Liver (tissue), 9 donors: ENCODE measurements around the gene NMRAL1. TPM values are rescaled to one million over a fixed set of nuclear protein-coding genes. Genes with fewer than 3 reads are reported as not detected.

ENCODE experiments used
- DNase-seq: peaks from one replicate; pipeline ENCODE4 v3.0.0-alpha.2; 2017; ENCODE audit warnings: low spot score
- H3K27ac ChIP-seq, 2 donors: one replicate each; pipeline ENCODE4 v1.7.0; 2013; ENCODE audit warnings: inconsistent platforms in 2 of 2, low read length in 2 of 2, control low read depth in 1 of 2, low read depth in 1 of 2, mild to moderate bottlenecking in 1 of 2
- H3K27me3 ChIP-seq, 4 donors: one replicate each; pipeline versions ENCODE4 v1.6.1 to v1.7.0; 2013; ENCODE audit warnings: low read length in 3 of 4, inconsistent platforms in 1 of 4, mild to moderate bottlenecking in 1 of 4, moderate library complexity in 1 of 4; ENCODE audit not compliant: control insufficient read depth in 4 of 4, insufficient read depth in 4 of 4
- H3K36me3 ChIP-seq, 4 donors: one replicate each; pipeline versions ENCODE4 v1.6.1 to v1.7.0; 2013; ENCODE audit warnings: low read length in 3 of 4, mild to moderate bottlenecking in 3 of 4, low read depth in 1 of 4, moderate library complexity in 1 of 4; ENCODE audit not compliant: control insufficient read depth in 4 of 4, insufficient read depth in 3 of 4
- H3K4me1 ChIP-seq, 4 donors: one replicate each; pipeline versions ENCODE4 v1.6.1 to v1.7.0; 2013; ENCODE audit warnings: low read length in 3 of 4, mild to moderate bottlenecking in 3 of 4, moderate library complexity in 1 of 4; ENCODE audit not compliant: control insufficient read depth in 4 of 4, insufficient read depth in 4 of 4
- H3K4me3 ChIP-seq, 3 donors: one replicate each; pipeline versions ENCODE4 v1.6.1 to v1.7.0; 2013; ENCODE audit warnings: low read length in 3 of 3, control low read depth in 1 of 3, low read depth in 1 of 3, mild to moderate bottlenecking in 1 of 3
- H3K9ac ChIP-seq, 2 donors: one replicate each; pipeline ENCODE4 v1.7.0; 2013; ENCODE audit warnings: low read length in 2 of 2, mild to moderate bottlenecking in 2 of 2, moderate library complexity in 2 of 2, control low read depth in 1 of 2, low read depth in 1 of 2
- H3K9me3 ChIP-seq, 4 donors: one replicate each; pipeline versions ENCODE4 v1.6.1 to v1.7.0; 2013; ENCODE audit warnings: low read length in 3 of 4; ENCODE audit not compliant: control insufficient read depth in 4 of 4
- ATF3 ChIP-seq: IDR thresholded peaks from 2 replicates; pipeline ENCODE4 v1.6.1; 2016; ENCODE audit warnings: antibody characterized with exemption
- CTCF ChIP-seq: fragments of 150-350 bp; IDR thresholded peaks from 2 replicates; pipeline ENCODE4 v1.5.1; 2017; ENCODE audit warnings: improper control_type of control experiment, low read depth, low read length; ENCODE audit not compliant: missing input control
- EGR1 ChIP-seq, 2 donors: IDR thresholded peaks; 2 replicates each; pipeline ENCODE4 v1.6.1; 2016 to 2018; ENCODE audit warnings: antibody characterized with exemption in 2 of 2, low read depth in 2 of 2
- FOXA1 ChIP-seq: IDR thresholded peaks from 2 replicates; pipeline ENCODE4 v1.6.1; 2016; ENCODE audit warnings: antibody characterized with exemption
- FOXA2 ChIP-seq: IDR thresholded peaks from 2 replicates; pipeline ENCODE4 v1.6.1; 2016; ENCODE audit warnings: antibody characterized with exemption
- GABPA ChIP-seq, 2 donors: IDR thresholded peaks in 1 of 2; conservative IDR thresholded peaks in 1 of 2; 2 replicates each; pipeline ENCODE4 v1.6.1; 2016; ENCODE audit warnings: antibody characterized with exemption in 2 of 2, mild to moderate bottlenecking in 1 of 2, moderate library complexity in 1 of 2
- HNF4A ChIP-seq, 2 donors: conservative IDR thresholded peaks; 2 replicates each; pipeline ENCODE4 v1.6.1; 2016; ENCODE audit warnings: antibody characterized with exemption in 2 of 2, mild to moderate bottlenecking in 2 of 2
- JUND ChIP-seq, 2 donors: IDR thresholded peaks; 2 replicates each; pipeline ENCODE4 v1.6.1; 2016; ENCODE audit warnings: antibody characterized with exemption in 2 of 2
- MAX ChIP-seq: IDR thresholded peaks from 2 replicates; pipeline ENCODE4 v1.6.1; 2016; ENCODE audit warnings: antibody characterized with exemption
- NR2F2 ChIP-seq: IDR thresholded peaks from 2 replicates; pipeline ENCODE4 v1.6.1; 2016; ENCODE audit warnings: antibody characterized with exemption
- RAD21 ChIP-seq, 2 donors: IDR thresholded peaks; 2 replicates each; pipeline ENCODE4 v1.6.1; 2016; ENCODE audit warnings: antibody characterized with exemption in 2 of 2, mild to moderate bottlenecking in 2 of 2
- REST ChIP-seq: IDR thresholded peaks from 2 replicates; pipeline ENCODE4 v1.6.1; 2016; ENCODE audit warnings: antibody characterized with exemption, mild to moderate bottlenecking
- RXRA ChIP-seq, 2 donors: IDR thresholded peaks; 2 replicates each; pipeline ENCODE4 v1.6.1; 2017 to 2018; ENCODE audit warnings: antibody characterized with exemption in 2 of 2, mild to moderate bottlenecking in 1 of 2
- SP1 ChIP-seq: IDR thresholded peaks from 2 replicates; pipeline ENCODE4 v1.6.1; 2018; ENCODE audit warnings: antibody characterized with exemption, mild to moderate bottlenecking
- TAF1 ChIP-seq: conservative IDR thresholded peaks from 2 replicates; pipeline ENCODE4 v1.6.1; 2016; ENCODE audit warnings: antibody characterized with exemption, mild to moderate bottlenecking
- YY1 ChIP-seq: IDR thresholded peaks from 2 replicates; pipeline ENCODE4 v1.6.1; 2016; ENCODE audit warnings: antibody characterized with exemption, mild to moderate bottlenecking
- ZBTB33 ChIP-seq: IDR thresholded peaks from 2 replicates; pipeline ENCODE4 v1.6.1; 2016; ENCODE audit warnings: antibody characterized with exemption
- WGBS: extraction: QIAGEN DNeasy Blood & Tissue Kit; methylation state at CpG from one replicate; pipeline ENCODE4 v1.1.7; 2013; 5-methylcytosine and 5-hydroxymethylcytosine counted together
- polyA plus RNA-seq, 2 donors: library from polyadenylated mRNA; stranded (reverse) in 1 of 2; unstranded in 1 of 2; fragments of 200-250 nt in 1 of 2; fragments of >200 nt in 1 of 2; fragmentation: Nextera tagmentation in 1 of 2; extraction: Ambion mirVana in 1 of 2; gene quantifications; one replicate each; pipeline versions ENCODE4 v1.2.1 to v1.2.3, GENCODE V29; 2013 to 2015
- total RNA-seq, 2 donors: library from RNA; depleted of rRNA; stranded (reverse); fragments of >200 nt; gene quantifications; one replicate each; pipeline ENCODE4 v1.2.3, GENCODE V29; 2014
- donor health status: healthy.
- donor health status: healthy.
- donor health status: healthy.
- donor health status: healthy.
- donor health status: healthy.

The NMRAL1 gene
- total and polyA plus RNA-seq, 4 donors = 20.1 to 45.4 (median 28.3) TPM

GRCh38 chr16:4510747-4511426, 36.5 kb upstream of the NMRAL1 start:
- H3K9ac ChIP-seq = no peak overlapping the region
- peaks cover 22 to 47% (median 30%) of the 10 kb centered on the region in 4 donors for H3K36me3 ChIP-seq
- DNase-seq = no peak
- H3K9me3 ChIP-seq = no peaks in the 10 kb centered on the region
- 77% methylated on average over 14 of the region's 14 CpGs for WGBS
- TF ChIP-seq CTCF (no peak), FOXA2 (no peak), ATF3 (no peak), FOXA1 (no peak), NR2F2 (no peak), SP1 (no peak), GABPA (IDR thresholded peaks at IDR 0.05 in 1 of 2, conservative IDR thresholded peaks at IDR 0.05 in 1 of 2) (no peak), EGR1 (IDR thresholded peaks at IDR 0.05; ENCODE audit: low read depth in 2 of 2) (no peak), RXRA (IDR thresholded peaks at IDR 0.05) (no peak), TAF1 (no peak), MAX (no peak), HNF4A (conservative IDR thresholded peaks at IDR 0.05) (no peak), ZBTB33 (no peak), RAD21 (IDR thresholded peaks at IDR 0.05) (no peak), REST (no peak), JUND (IDR thresholded peaks at IDR 0.05) (no peak), YY1 (no peak)
- no peak overlapping the region for H3K4me3 ChIP-seq
- peaks cover 0 to 14% (median 6%) of the 10 kb centered on the region in 4 donors for H3K4me1 ChIP-seq
- H3K27me3 ChIP-seq = no peaks in the 10 kb centered on the region
- H3K27ac ChIP-seq = no peak overlapping the region
